A549 treated with CORT108297 at 1 μM for 4 hours (cell line): ENCODE results near the gene MAPK13. TPM values are rescaled to one million over a fixed set of nuclear protein-coding genes. Genes with fewer than 3 reads are reported as not detected.

Experiments used
- total RNA-seq: library from RNA; stranded (reverse); fragments of 200-300 nt; extraction: Qiagen RNA extraction; gene quantifications from 5 replicates; pipeline ENCODE4 v1.2.3, GENCODE V29; 2022

Gene MAPK13
- total RNA-seq: 0.55 to 1.3 TPM (median 0.73 TPM) in 5 replicates

DNA sequence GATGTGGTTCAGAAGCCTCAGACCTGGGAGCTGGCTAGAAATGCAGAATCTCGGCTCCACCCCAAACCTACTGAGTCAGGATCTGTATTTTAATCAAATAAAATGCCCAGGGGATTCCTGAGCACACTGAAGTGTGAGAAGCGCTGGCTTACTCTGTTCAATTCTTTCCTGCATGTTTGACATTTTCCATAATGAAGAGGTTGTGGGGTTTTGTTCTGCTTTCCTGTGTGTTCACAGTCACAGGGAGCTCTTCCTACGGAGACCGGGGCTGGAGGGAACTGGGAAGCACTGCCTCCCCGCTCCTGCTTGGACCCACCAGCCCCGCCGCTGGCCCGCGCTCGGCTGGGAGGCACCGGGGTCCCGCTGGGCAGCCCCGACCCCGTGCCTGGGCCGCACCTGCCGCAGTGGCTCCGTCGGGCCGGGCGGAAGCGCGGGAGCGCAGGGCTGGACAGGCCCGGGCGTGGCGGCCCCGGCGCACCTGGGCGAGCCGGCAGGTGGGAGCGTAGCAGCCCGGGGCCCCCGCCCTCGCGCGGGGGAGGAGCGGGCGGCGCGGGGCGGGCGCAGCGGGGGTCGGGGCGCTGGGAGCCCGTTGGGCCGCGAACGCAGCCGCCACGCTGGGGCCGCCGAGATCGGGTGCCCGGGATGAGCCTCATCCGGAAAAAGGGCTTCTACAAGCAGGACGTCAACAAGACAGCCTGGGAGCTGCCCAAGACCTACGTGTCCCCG is at the start of gene MAPK13:
Gene MAPK13, plus strand, starts transcription at position 573 of the 726 bp plus-strand sequence. Its CDS starts 70 bp downstream, at position 643.

Other genes with a start within 250 kb of the MAPK13 start
- 26.8 to 48.8 TPM (median 32.4 TPM) in 5 replicates for gene SRPK1, start 209.4 kb upstream of the MAPK13 start, total RNA-seq
- gene SLC26A8, start 105.9 kb upstream of the MAPK13 start, total RNA-seq: not detected in 5 replicates
- gene MAPK14, start 102.7 kb upstream of the MAPK13 start, total RNA-seq: 23.0 to 28.2 TPM (median 25.7 TPM) in 5 replicates
- 10.1 to 12.0 TPM (median 10.4 TPM) in 5 replicates for gene BRPF3, start 66.2 kb downstream of the MAPK13 start, total RNA-seq
- not detected in 5 replicates for gene PNPLA1, start 139.5 kb downstream of the MAPK13 start, total RNA-seq
- gene BNIP5, start 206.4 kb downstream of the MAPK13 start, total RNA-seq: not detected in 5 replicates